ENCODE results near the gene SEZ6. TPM values are rescaled to one million over a fixed set of nuclear protein-coding genes. Genes with fewer than 3 reads are reported as not detected.

SEZ6 gene
- total RNA-seq, 1 donor from 2014 or later, result 6.7 TPM

- H3K4me1 Mint-ChIP-seq (ENCODE audit: low read depth, unreplicated experiment), result peaks cover 18% of the 10 kb centered on the region
- no peaks in the 10 kb centered on the region for H3K36me3 Mint-ChIP-seq (ENCODE audit: unreplicated experiment)
- no peak overlapping the region for H3K27ac Mint-ChIP-seq (ENCODE audit: unreplicated experiment)
- H3K27me3 Mint-ChIP-seq (ENCODE audit: unreplicated experiment), result no peaks in the 10 kb centered on the region
- H3K4me3 Mint-ChIP-seq (ENCODE audit: unreplicated experiment), result no peak overlapping the region
- peaks cover 11% of the 10 kb centered on the region for H3K9me3 Mint-ChIP-seq (ENCODE audit: unreplicated experiment)
- DNase-seq, result no peak
- no peak for TF ChIP-seq CTCF (IDR thresholded peaks at IDR 0.05; ENCODE audit: partially characterized antibody, unreplicated experiment)
Observed at GRCh38 chr17:29041571-29041970, 35.7 kb upstream of the SEZ6 start.

GRCh38 chr17:29041091-29041490 lies 35.3 kb upstream of the SEZ6 start:
- H3K4me1 Mint-ChIP-seq (ENCODE audit: low read depth, unreplicated experiment), result peaks cover 13% of the 10 kb centered on the region

GRCh38 chr17:29039764-29040598 lies 34.1 kb upstream of the SEZ6 start:
- Mint-ChIP-seq H3K27me3 (ENCODE audit: unreplicated experiment) (peaks cover 1% of the 10 kb centered on the region), H3K36me3 (ENCODE audit: unreplicated experiment) (peaks cover 4% of the 10 kb centered on the region), H3K9me3 (ENCODE audit: unreplicated experiment) (peaks cover 13% of the 10 kb centered on the region), H3K4me1 (ENCODE audit: low read depth, unreplicated experiment) (peaks cover 7% of the 10 kb centered on the region), H3K27ac (ENCODE audit: unreplicated experiment) (no peak overlapping the region), H3K4me3 (ENCODE audit: unreplicated experiment) (no peak overlapping the region)
- TF ChIP-seq CTCF (IDR thresholded peaks at IDR 0.05; ENCODE audit: partially characterized antibody, unreplicated experiment), result no peak
- no peak for DNase-seq

More at GRCh38 chr17:29041091-29041490, 35.3 kb upstream of the SEZ6 start:
- DNase-seq, result no peak
- H3K4me3 Mint-ChIP-seq (ENCODE audit: unreplicated experiment), result no peak overlapping the region
- no peak overlapping the region for H3K27ac Mint-ChIP-seq (ENCODE audit: unreplicated experiment)
- peaks cover 10% of the 10 kb centered on the region for H3K9me3 Mint-ChIP-seq (ENCODE audit: unreplicated experiment)
- H3K27me3 Mint-ChIP-seq (ENCODE audit: unreplicated experiment), result no peaks in the 10 kb centered on the region
- no peak for TF ChIP-seq CTCF (IDR thresholded peaks at IDR 0.05; ENCODE audit: partially characterized antibody, unreplicated experiment)
- H3K36me3 Mint-ChIP-seq (ENCODE audit: unreplicated experiment), result no peaks in the 10 kb centered on the region

GRCh38 chr17:29038085-29038795 lies 32.4 kb upstream of the SEZ6 start:
- DNase-seq, result no peak

More at GRCh38 chr17:29038085-29038795, 32.4 kb upstream of the SEZ6 start:
- H3K36me3 Mint-ChIP-seq (ENCODE audit: unreplicated experiment), result peaks cover 11% of the 10 kb centered on the region
- H3K27me3 Mint-ChIP-seq (ENCODE audit: unreplicated experiment), result peaks cover 1% of the 10 kb centered on the region
- H3K4me1 Mint-ChIP-seq (ENCODE audit: low read depth, unreplicated experiment), result peaks cover 5% of the 10 kb centered on the region
- H3K27ac Mint-ChIP-seq (ENCODE audit: unreplicated experiment), result no peak overlapping the region
- H3K9me3 Mint-ChIP-seq (ENCODE audit: unreplicated experiment), result peaks cover 3% of the 10 kb centered on the region
- TF ChIP-seq CTCF (IDR thresholded peaks at IDR 0.05; ENCODE audit: partially characterized antibody, unreplicated experiment), result no peak
- H3K4me3 Mint-ChIP-seq (ENCODE audit: unreplicated experiment), result no peak overlapping the region
